Ovary (tissue), 9 donors: ENCODE results near the gene DGKI. TPM values are rescaled to one million over a fixed set of nuclear protein-coding genes. Genes with fewer than 3 reads are reported as not detected.

Source experiments
- DNase-seq, 5 donors: peaks; one replicate each; pipeline ENCODE4 v3.0.0-alpha.2; 2019 to 2020
- H3K27ac ChIP-seq, 2 donors: fragments of 200-600 bp; one replicate each; pipeline versions ENCODE4 v1.5.1 to v1.8.0; 2019 to 2022
- H3K27me3 ChIP-seq: fragments of 200-600 bp; one replicate; pipeline ENCODE4 v1.8.0; 2022
- H3K36me3 ChIP-seq: fragments of 200-600 bp; sonication (generic); one replicate; pipeline ENCODE4 v1.5.1; 2019
- H3K4me1 ChIP-seq: one replicate; pipeline ENCODE4 v1.8.1; 2013; ENCODE audit warnings: mild to moderate bottlenecking, moderate library complexity; ENCODE audit not compliant: insufficient read depth
- H3K4me3 ChIP-seq: fragments of 200-600 bp; sonication (generic); one replicate; pipeline ENCODE4 v1.5.1; 2017
- H3K9me3 ChIP-seq, 2 donors: fragments of 200-600 bp in 1 of 2; sonication (generic) in 1 of 2; one replicate each; pipeline versions ENCODE4 v1.5.1 to v1.8.1; 2013 to 2019; ENCODE audit warnings: mild to moderate bottlenecking in 1 of 2, moderate library complexity in 1 of 2
- CTCF ChIP-seq, 3 donors: fragments of 450-650 bp in 2 of 3; fragments of 200-600 bp in 1 of 3; IDR thresholded peaks; one replicate each; pipeline versions ENCODE4 v1.5.1 to v1.8.0; 2016 to 2022; ENCODE audit warnings: antibody characterized with exemption in 3 of 3, mild to moderate bottlenecking in 1 of 3
- EP300 ChIP-seq: sonication (generic); formaldehyde crosslinking; IDR thresholded peaks from one replicate; pipeline ENCODE4 v1.6.1; 2017; ENCODE audit warnings: antibody characterized with exemption
- POLR2A ChIP-seq: fragments of 450-650 bp; IDR thresholded peaks from one replicate; pipeline ENCODE4 v1.6.1; 2017; ENCODE audit warnings: antibody characterized with exemption, mild to moderate bottlenecking, moderate library complexity
- WGBS, 3 donors: extraction: QIAGEN DNeasy Blood & Tissue Kit in 1 of 3; methylation state at CpG; one replicate each; pipeline versions ENCODE4 v1.1.5 to v1.1.7; 2013 to 2017; 5-methylcytosine and 5-hydroxymethylcytosine counted together
- intact Hi-C, 4 donors: fragments of 100-400 bp; cut with DNase I; formaldehyde crosslinking; loops; one replicate each; pipeline versions ENCODE4 v1.11.0 to v1.15.1; 2022 to 2023
- polyA plus RNA-seq, 2 donors: library from polyadenylated mRNA; stranded (reverse); fragments of 200-250 nt in 1 of 2; fragments of 350-450 nt in 1 of 2; fragmentation: Illumina TruSeq in 1 of 2; extraction: RNeasy Lipid Tissue Mini Kit (QIAGEN cat#74804) in 1 of 2; gene quantifications; one replicate each; pipeline ENCODE4 v1.2.3, GENCODE V29; 2013 to 2014
- total RNA-seq, 7 donors: library from RNA; depleted of rRNA in 2 of 7; stranded (reverse); fragments of >200 nt in 2 of 7; fragmentation: NEBNext Ultra II Directional in 3 of 7; extraction: Animal tissue kit (Norgen Biotek cat#: 25700) in 3 of 7; gene quantifications; one replicate each; pipeline versions ENCODE4 v1.1.0 to v1.2.4, GENCODE V29; 2016 to 2023
- donor health status: DM: no; HTN: no; CAD: no; lungs with moderate emphysema.
- donor health status: DM: no; HTN: no; CAD: no.
- donor health status: Bipolar disorder and iron deficiency.
- donor health status: DM: yes; HTN: yes; CAD: no.
- donor health status: DM: no; HTN: no; CAD: no.
- donor health status: DM: yes; HTN: yes; CAD: no.

Gene DGKI
- total and polyA plus RNA-seq, 9 donors, result 0.10 to 1.3 (median 0.29) TPM

DNA sequence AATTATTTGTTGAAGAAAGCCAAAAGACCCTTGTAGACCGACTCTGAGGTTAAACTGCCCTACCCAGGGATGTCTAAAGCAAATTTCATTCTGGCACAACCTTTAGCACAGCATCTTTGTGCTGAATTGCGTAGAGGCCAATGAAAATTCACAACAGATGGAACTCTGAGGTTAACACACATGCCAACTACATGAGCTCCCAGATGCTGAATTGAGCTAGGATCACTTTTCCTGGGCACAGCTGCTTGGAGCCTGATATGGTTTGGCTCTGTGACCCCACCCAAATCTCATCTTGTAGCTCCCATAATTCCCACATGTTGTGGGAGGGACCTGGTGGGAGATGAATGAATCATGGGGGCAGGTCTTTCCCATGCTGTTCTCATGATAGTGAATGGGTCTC, 345.2 kb downstream of the DGKI start:
- Histone ChIP-seq H3K4me1 (no peaks in the 10 kb centered on the region), H3K27me3 (no peaks in the 10 kb centered on the region), H3K9me3 (no peaks in the 10 kb centered on the region), H3K27ac (no peak overlapping the region), H3K4me3 (no peak overlapping the region), H3K36me3 (no peaks in the 10 kb centered on the region)
- intact Hi-C loops, result no loop called here
- TF ChIP-seq CTCF (IDR thresholded peaks at IDR 0.05), result no peak
- TF ChIP-seq POLR2A, result no peak
- TF ChIP-seq EP300, result no peak
- WGBS, 3 donors, result 81 to 84% (median 82%) methylated on average over 2 of the region's 2 CpGs
- no peak for DNase-seq

DNA sequence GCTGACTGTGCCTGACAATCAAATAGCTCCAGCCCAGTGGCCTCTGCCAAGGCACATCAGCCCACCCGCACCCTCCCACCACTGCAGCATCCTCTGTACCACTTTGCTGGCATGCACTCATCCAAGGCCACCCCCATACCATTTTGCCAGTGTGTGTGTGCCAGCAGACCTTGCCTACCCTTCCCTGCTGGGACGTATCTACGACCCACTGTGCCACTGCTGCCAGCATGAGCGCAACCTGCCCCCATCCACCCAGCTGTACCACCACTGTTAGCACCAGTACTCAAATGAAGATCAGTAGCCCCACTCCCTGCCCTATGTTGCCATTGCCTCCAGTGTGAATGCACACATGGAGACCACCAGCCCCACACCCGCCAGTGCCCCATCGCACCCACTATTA, 353.9 kb downstream of the DGKI start:
- H3K27ac ChIP-seq, result no peak overlapping the region
- no peak for DNase-seq
- WGBS, 3 donors, result 92 to 96% (median 95%) methylated on average over 5 to 6 of the region's 6 CpGs
- intact Hi-C loops, result no loop called here
- no peaks in the 10 kb centered on the region for H3K36me3 ChIP-seq
- TF ChIP-seq CTCF (IDR thresholded peaks at IDR 0.05) (no peak), POLR2A (no peak), EP300 (no peak)
- H3K4me3 ChIP-seq, result no peak overlapping the region
- no peaks in the 10 kb centered on the region for H3K9me3 ChIP-seq
- no peaks in the 10 kb centered on the region for H3K27me3 ChIP-seq
- H3K4me1 ChIP-seq, result no peaks in the 10 kb centered on the region

GRCh38 chr7:137489880-137490279, 356.9 kb downstream of the DGKI start:
- Histone ChIP-seq H3K27ac (no peak overlapping the region), H3K27me3 (no peaks in the 10 kb centered on the region), H3K36me3 (no peaks in the 10 kb centered on the region), H3K9me3 (no peaks in the 10 kb centered on the region), H3K4me1 (no peaks in the 10 kb centered on the region), H3K4me3 (no peak overlapping the region)
- DNase-seq, result no peak
- TF ChIP-seq POLR2A, result no peak
- WGBS, 3 donors, result 83 to 89% (median 85%) methylated on average over 2 of the region's 2 CpGs
- intact Hi-C loops, result no loop called here

GRCh38 chr7:137488038-137488437, 358.7 kb downstream of the DGKI start:
- Histone ChIP-seq H3K27me3 (no peaks in the 10 kb centered on the region), H3K36me3 (no peaks in the 10 kb centered on the region)
- whole genome bisulfite sequencing, 3 donors, result 68 to 78% (median 71%) methylated on average over 1 of the region's 1 CpG

DNA sequence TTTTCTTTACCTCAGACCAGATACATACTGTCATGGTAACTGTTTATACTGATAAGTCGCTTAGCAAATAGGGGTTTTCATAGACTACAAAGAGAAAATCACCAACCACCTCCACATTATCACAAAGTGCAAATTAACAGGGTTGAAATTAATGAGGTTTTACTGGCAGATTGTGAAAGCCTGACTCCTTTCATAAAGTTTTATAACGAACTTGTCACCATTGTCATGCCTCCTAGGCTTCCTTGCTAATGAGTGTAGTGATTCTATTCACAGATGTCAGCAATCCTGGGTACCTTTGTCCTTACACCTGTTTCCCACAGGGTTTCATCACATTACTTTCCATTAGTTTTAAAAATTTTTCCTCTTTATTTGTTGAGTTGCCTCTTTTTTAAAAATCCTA, 361.0 kb downstream of the DGKI start:
- H3K27ac ChIP-seq, result no peak overlapping the region
- no peaks in the 10 kb centered on the region for H3K36me3 ChIP-seq
- no peaks in the 10 kb centered on the region for H3K9me3 ChIP-seq
- WGBS, 3 donors, result 59 to 67% (median 67%) methylated on average over 2 of the region's 2 CpGs
- DNase-seq, result no peak
- H3K4me3 ChIP-seq, result no peak overlapping the region
- no peaks in the 10 kb centered on the region for H3K27me3 ChIP-seq
- no peaks in the 10 kb centered on the region for H3K4me1 ChIP-seq
- TF ChIP-seq POLR2A, result no peak
- no peak for TF ChIP-seq CTCF (IDR thresholded peaks at IDR 0.05)
- intact Hi-C loops, result no loop called here

More at GRCh38 chr7:137488038-137488437, 358.7 kb downstream of the DGKI start:
- no peak overlapping the region for H3K4me3 ChIP-seq
- no peak for DNase-seq
- no peak overlapping the region for H3K27ac ChIP-seq
- TF ChIP-seq CTCF (IDR thresholded peaks at IDR 0.05) (no peak), POLR2A (no peak), EP300 (no peak)
- no peaks in the 10 kb centered on the region for H3K9me3 ChIP-seq
- H3K4me1 ChIP-seq, result no peaks in the 10 kb centered on the region
- intact Hi-C loops, result no loop called here
